Breast epithelium (tissue), 3 donors: ENCODE data around the gene RGS16.

ENCODE experiments used
- POLR2A ChIP-seq: fragments of 450-650 bp; IDR thresholded peaks from one replicate; pipeline ENCODE4 v1.6.1; 2016; ENCODE audit warnings: antibody characterized with exemption, mild to moderate bottlenecking, moderate library complexity
- TF ChIP-seq, protein P1 (sequence below), 3 donors: fragments of 450-650 bp; IDR thresholded peaks; one replicate each; pipeline ENCODE4 v1.5.1; 2016 to 2017; ENCODE audit warnings: antibody characterized with exemption in 3 of 3, mild to moderate bottlenecking in 3 of 3, moderate library complexity in 3 of 3

GRCh38 chr1:182604175-182605164 is at the start of gene RGS16:
- TF ChIP-seq, protein P1, sequence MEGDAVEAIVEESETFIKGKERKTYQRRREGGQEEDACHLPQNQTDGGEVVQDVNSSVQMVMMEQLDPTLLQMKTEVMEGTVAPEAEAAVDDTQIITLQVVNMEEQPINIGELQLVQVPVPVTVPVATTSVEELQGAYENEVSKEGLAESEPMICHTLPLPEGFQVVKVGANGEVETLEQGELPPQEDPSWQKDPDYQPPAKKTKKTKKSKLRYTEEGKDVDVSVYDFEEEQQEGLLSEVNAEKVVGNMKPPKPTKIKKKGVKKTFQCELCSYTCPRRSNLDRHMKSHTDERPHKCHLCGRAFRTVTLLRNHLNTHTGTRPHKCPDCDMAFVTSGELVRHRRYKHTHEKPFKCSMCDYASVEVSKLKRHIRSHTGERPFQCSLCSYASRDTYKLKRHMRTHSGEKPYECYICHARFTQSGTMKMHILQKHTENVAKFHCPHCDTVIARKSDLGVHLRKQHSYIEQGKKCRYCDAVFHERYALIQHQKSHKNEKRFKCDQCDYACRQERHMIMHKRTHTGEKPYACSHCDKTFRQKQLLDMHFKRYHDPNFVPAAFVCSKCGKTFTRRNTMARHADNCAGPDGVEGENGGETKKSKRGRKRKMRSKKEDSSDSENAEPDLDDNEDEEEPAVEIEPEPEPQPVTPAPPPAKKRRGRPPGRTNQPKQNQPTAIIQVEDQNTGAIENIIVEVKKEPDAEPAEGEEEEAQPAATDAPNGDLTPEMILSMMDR (IDR thresholded peaks at IDR 0.05) = no peak
- peak; percentile 44 for TF ChIP-seq POLR2A
